MM.1S (cell line): ENCODE measurements around the gene MACROD2.

ENCODE experiments used
- DNase-seq: peaks from one replicate; pipeline ENCODE4 v3.0.0-alpha.2; 2015
- H2AFZ ChIP-seq: fragments of 300-600 bp; sonication (generic); 2 replicates; pipeline ENCODE4 v1.6.0; 2016; ENCODE audit warnings: antibody characterized with exemption, low read length
- H3F3A ChIP-seq: fragments of 300-600 bp; sonication (generic); 2 replicates; pipeline ENCODE4 v1.6.1; 2016; ENCODE audit warnings: mild to moderate bottlenecking, antibody characterized with exemption, low read length, moderate library complexity, mixed read lengths; ENCODE audit not compliant: insufficient read depth
- H3K27ac ChIP-seq: fragments of 300-600 bp; sonication (generic); 2 replicates; pipeline ENCODE4 v1.5.1; 2016; ENCODE audit warnings: mild to moderate bottlenecking, low read length
- H3K27me3 ChIP-seq: fragments of 300-600 bp; sonication (generic); replicated peaks from 2 replicates; pipeline ENCODE4 v1.6.0; 2016; ENCODE audit warnings: low read length; ENCODE audit not compliant: insufficient read depth
- H3K36me3 ChIP-seq: fragments of 300-600 bp; sonication (generic); replicated peaks from 2 replicates; pipeline ENCODE4 v1.6.1; 2016; ENCODE audit warnings: mild to moderate bottlenecking, low read length, mixed read lengths; ENCODE audit not compliant: insufficient read depth
- H3K4me1 ChIP-seq: fragments of 300-600 bp; sonication (generic); 2 replicates; pipeline ENCODE4 v1.6.1; 2016; ENCODE audit warnings: low read length, mixed read lengths
- H3K4me2 ChIP-seq: fragments of 300-600 bp; sonication (generic); 2 replicates; pipeline ENCODE4 v1.6.0; 2016; ENCODE audit warnings: low read depth, low read length
- H3K4me3 ChIP-seq: fragments of 300-600 bp; sonication (generic); 2 replicates; pipeline ENCODE4 v1.5.1; 2016; ENCODE audit warnings: low read length, mixed read lengths
- H3K79me2 ChIP-seq: fragments of 300-600 bp; sonication (generic); 2 replicates; pipeline ENCODE4 v1.6.1; 2016; ENCODE audit warnings: mixed run types, low read length, mixed read lengths
- H3K9ac ChIP-seq: fragments of 300-600 bp; sonication (generic); 2 replicates; pipeline ENCODE4 v1.6.1; 2016; ENCODE audit warnings: low read length, mixed read lengths
- H3K9me2 ChIP-seq: fragments of 300-600 bp; sonication (generic); replicated peaks from 2 replicates; pipeline ENCODE4 v1.6.1; 2016; ENCODE audit warnings: mild to moderate bottlenecking, low read length, mixed read lengths; ENCODE audit not compliant: insufficient read depth
- H3K9me3 ChIP-seq: fragments of 300-600 bp; sonication (generic); replicated peaks from 2 replicates; pipeline ENCODE4 v1.6.1; 2016; ENCODE audit warnings: mild to moderate bottlenecking, low read length, mixed read lengths; ENCODE audit not compliant: insufficient read depth
- H4K20me1 ChIP-seq: fragments of 300-600 bp; sonication (generic); 2 replicates; pipeline ENCODE4 v1.6.1; 2016; ENCODE audit warnings: mild to moderate bottlenecking, low read length, moderate library complexity, mixed read lengths; ENCODE audit not compliant: insufficient read depth
- EZH2 ChIP-seq: fragments of 300-600 bp; sonication (generic); optimal IDR thresholded peaks from 2 replicates; pipeline ENCODE3; 2017; ENCODE audit warnings: low read depth, mild to moderate bottlenecking, antibody characterized with exemption, low read length, mixed read lengths
- EZH2phosphoT487 ChIP-seq: fragments of 300-600 bp; sonication (generic); IDR thresholded peaks from 2 replicates; pipeline ENCODE4 v1.6.1; 2018; ENCODE audit warnings: antibody characterized with exemption, low read length
- TF ChIP-seq, protein P1 (sequence below): fragments of 300-600 bp; sonication (generic); IDR thresholded peaks from 2 replicates; pipeline ENCODE4 v1.5.1; 2016; ENCODE audit warnings: antibody characterized with exemption, low read length, mixed read lengths

The MACROD2 gene

DNA sequence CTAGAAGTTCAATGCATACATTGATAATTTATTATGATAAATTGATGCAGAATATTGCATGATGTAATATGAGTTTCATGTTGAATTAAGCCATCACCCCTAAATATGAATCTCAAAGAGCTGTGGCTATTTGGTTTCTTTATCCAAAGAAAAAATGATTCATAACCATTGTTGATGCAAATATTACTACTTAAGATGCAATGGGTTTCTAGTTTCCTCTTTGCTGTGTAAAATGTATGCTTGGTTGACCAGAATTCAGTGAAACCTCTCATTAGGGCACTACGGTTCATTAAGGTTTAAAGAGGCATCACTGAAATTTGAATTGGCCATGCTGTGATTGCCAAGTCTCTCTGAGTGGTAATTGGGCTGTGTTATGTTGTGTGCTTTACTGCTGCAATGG, 834.6 kb downstream of the MACROD2 start:
- no peaks in the 10 kb centered on the region for H3K27me3 ChIP-seq
- no peak overlapping the region for H3K9ac ChIP-seq
- no peaks in the 10 kb centered on the region for H3K9me3 ChIP-seq
- H3K4me3 ChIP-seq, result no peak overlapping the region
- H3F3A ChIP-seq, result no peaks in the 10 kb centered on the region
- no peak overlapping the region for H3K27ac ChIP-seq
- H2AFZ ChIP-seq, result no peak overlapping the region
- DNase-seq, result no peak
- H4K20me1 ChIP-seq, result no peaks in the 10 kb centered on the region
- no peaks in the 10 kb centered on the region for H3K4me1 ChIP-seq
- H3K79me2 ChIP-seq, result no peaks in the 10 kb centered on the region
- no peaks in the 10 kb centered on the region for H3K9me2 ChIP-seq
- H3K36me3 ChIP-seq, result no peaks in the 10 kb centered on the region; the same call in 1 of the 2 replicates
- H3K4me2 ChIP-seq, result no peak overlapping the region
- no peak for TF ChIP-seq EZH2
- TF ChIP-seq, protein P1, sequence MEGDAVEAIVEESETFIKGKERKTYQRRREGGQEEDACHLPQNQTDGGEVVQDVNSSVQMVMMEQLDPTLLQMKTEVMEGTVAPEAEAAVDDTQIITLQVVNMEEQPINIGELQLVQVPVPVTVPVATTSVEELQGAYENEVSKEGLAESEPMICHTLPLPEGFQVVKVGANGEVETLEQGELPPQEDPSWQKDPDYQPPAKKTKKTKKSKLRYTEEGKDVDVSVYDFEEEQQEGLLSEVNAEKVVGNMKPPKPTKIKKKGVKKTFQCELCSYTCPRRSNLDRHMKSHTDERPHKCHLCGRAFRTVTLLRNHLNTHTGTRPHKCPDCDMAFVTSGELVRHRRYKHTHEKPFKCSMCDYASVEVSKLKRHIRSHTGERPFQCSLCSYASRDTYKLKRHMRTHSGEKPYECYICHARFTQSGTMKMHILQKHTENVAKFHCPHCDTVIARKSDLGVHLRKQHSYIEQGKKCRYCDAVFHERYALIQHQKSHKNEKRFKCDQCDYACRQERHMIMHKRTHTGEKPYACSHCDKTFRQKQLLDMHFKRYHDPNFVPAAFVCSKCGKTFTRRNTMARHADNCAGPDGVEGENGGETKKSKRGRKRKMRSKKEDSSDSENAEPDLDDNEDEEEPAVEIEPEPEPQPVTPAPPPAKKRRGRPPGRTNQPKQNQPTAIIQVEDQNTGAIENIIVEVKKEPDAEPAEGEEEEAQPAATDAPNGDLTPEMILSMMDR, result no peak
- no peak for TF ChIP-seq EZH2phosphoT487

DNA sequence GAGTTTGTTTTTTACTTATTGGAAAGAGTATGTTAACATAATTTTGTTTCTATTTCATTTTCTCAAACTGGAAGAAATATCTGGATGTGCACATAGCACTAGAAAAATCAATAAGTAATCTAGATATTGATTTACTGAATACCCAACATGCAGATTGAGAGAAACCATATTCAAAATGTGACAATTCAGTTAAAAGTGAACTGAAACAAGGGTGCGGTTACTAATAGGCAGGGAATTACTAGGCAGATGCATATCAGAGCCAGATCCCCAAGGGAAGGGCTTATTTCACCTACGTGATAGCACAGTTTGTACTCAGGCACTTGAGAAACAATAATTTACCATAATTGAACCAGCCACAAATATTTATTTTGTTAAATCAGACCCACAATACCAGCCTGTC, 835.1 kb downstream of the MACROD2 start:
- Histone ChIP-seq H3K27me3 (no peaks in the 10 kb centered on the region), H3K9me3 (no peaks in the 10 kb centered on the region), H3K4me3 (no peak overlapping the region), H2AFZ (no peak overlapping the region), H3K27ac (no peak overlapping the region), H3K9ac (no peak overlapping the region), H3K9me2 (no peaks in the 10 kb centered on the region), H3F3A (no peaks in the 10 kb centered on the region), H3K79me2 (no peaks in the 10 kb centered on the region), H4K20me1 (no peaks in the 10 kb centered on the region), H3K4me1 (no peaks in the 10 kb centered on the region), H3K36me3 (no peaks in the 10 kb centered on the region; the same call in 1 of the 2 replicates), H3K4me2 (no peak overlapping the region)
- TF ChIP-seq EZH2phosphoT487 (no peak), EZH2 (no peak)
- TF ChIP-seq, protein P1, result no peak
- DNase-seq, result no peak

DNA sequence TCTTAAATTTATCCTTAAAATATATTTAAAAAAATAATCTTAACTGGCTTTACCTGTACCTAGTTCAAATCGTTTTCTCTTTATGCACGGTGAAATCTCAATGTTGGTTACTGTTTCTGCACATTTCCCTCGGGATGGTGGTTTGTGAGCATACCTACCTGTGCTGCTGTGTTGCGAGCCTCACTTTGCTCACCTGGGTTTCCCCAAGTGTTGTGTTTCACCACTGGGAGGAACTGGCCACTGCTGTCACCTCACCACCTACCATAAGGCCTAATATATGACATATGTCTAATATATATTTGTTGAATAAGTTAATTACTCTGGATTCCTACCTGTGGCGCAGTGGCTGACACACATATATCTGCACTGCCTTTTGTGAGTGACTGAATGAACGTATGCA, 835.6 kb downstream of the MACROD2 start:
- H3K4me2 ChIP-seq, result no peak overlapping the region
- H3K27me3 ChIP-seq, result no peaks in the 10 kb centered on the region
- H3K27ac ChIP-seq, result no peak overlapping the region
- no peaks in the 10 kb centered on the region for H3K79me2 ChIP-seq
- H2AFZ ChIP-seq, result no peak overlapping the region
- no peak overlapping the region for H3K4me3 ChIP-seq
- no peaks in the 10 kb centered on the region for H3K9me2 ChIP-seq
- TF ChIP-seq, protein P1, result no peak
- TF ChIP-seq EZH2, result no peak
- no peaks in the 10 kb centered on the region for H3K4me1 ChIP-seq
- no peak for DNase-seq
- H3K9ac ChIP-seq, result no peak overlapping the region
- no peaks in the 10 kb centered on the region for H3K9me3 ChIP-seq
- no peaks in the 10 kb centered on the region for H3F3A ChIP-seq
- no peaks in the 10 kb centered on the region for H4K20me1 ChIP-seq
- no peaks in the 10 kb centered on the region; the same call in 1 of the 2 replicates for H3K36me3 ChIP-seq

DNA sequence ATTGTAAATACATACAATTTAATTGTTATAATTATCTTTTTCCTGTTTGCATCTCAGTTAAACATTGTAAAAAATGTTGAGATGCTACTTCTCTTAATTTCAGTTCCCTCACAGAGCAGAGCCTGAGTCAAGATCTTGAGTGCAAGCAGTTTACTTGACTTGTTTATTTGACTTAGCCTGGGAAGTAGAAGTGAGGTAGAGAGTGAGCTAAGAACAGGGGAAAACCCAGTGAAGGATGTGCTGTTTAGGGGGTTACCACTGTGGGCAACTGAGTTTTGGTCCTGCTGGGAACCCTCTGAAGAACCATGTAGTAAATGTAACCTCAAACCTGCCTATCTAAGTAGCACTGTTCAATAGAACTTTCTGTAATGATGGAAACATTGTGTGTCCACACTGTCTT, 837.3 kb downstream of the MACROD2 start:
- Histone ChIP-seq H3K9me3 (no peaks in the 10 kb centered on the region), H3K79me2 (no peaks in the 10 kb centered on the region), H3K36me3 (no peaks in the 10 kb centered on the region; the same call in 1 of the 2 replicates), H3K9ac (no peak overlapping the region), H3F3A (no peaks in the 10 kb centered on the region), H2AFZ (no peak overlapping the region), H3K27me3 (no peaks in the 10 kb centered on the region), H3K9me2 (no peaks in the 10 kb centered on the region), H3K4me2 (no peak overlapping the region), H3K27ac (no peak overlapping the region), H4K20me1 (no peaks in the 10 kb centered on the region), H3K4me1 (no peaks in the 10 kb centered on the region), H3K4me3 (no peak overlapping the region)
- no peak for DNase-seq
- TF ChIP-seq, protein P1, result no peak
- TF ChIP-seq EZH2phosphoT487 (no peak), EZH2 (no peak)
